GM10847 (cell line): Measurements from ENCODE around the gene KLHL25.

Experiments
- POLR2A ChIP-seq: IDR thresholded peaks from 2 replicates; pipeline ENCODE4 v1.6.1; 2011; ENCODE audit not compliant: insufficient read length; ENCODE audit errors: extremely low read depth

The KLHL25 gene

GRCh38 chr15:85770096-85771041 lies 24.4 kb downstream of the KLHL25 start:
- no peak for TF ChIP-seq POLR2A

GRCh38 chr15:85769182-85769900 lies 25.4 kb downstream of the KLHL25 start:
- TF ChIP-seq POLR2A, result no peak

GRCh38 chr15:85768595-85769168 lies 26.0 kb downstream of the KLHL25 start:
- TF ChIP-seq POLR2A, result no peak

- TF ChIP-seq POLR2A, result no peak
Observed at GRCh38 chr15:85767785-85768529, 26.8 kb downstream of the KLHL25 start.

DNA sequence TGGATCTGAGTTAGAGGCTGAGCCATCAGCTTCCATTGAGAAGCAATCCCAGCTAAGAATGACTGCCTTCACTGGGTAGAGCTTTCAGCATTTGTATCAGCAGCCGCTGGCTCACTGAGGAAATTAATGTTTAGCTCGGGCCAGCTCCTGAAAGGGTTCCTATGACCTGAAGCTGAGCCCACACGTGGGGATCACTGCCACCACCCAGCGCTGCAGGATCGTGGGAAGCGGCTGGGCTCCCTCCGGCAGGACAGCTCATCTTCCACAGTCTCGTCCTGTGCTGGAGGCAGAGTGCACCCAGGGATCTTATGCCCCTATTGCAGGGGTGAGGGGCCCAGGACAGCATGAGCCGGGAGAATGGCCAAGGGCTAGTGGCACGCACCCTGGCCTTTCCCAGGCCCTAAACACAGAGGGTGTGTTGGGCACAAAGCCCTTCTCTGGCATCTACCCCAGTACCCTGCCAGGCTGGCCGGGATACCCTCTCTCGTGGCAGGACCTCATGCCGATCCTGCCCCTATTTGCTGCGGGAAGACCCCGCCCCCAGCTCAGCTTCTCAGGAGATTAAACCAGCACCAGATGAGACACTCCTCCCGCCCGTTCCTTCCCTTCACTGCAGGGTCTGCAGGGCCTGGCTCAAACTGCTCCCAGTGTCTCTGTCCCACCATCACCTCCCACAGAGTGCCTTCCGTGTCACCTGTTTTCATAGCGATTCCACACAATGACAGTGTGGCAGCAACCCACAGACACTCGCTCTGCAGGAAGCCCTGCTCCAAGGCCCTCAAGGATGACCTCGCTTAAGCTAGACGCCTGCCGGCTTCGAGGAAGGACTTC lies 28.5 kb downstream of the KLHL25 start:
- TF ChIP-seq POLR2A, result no peak

DNA sequence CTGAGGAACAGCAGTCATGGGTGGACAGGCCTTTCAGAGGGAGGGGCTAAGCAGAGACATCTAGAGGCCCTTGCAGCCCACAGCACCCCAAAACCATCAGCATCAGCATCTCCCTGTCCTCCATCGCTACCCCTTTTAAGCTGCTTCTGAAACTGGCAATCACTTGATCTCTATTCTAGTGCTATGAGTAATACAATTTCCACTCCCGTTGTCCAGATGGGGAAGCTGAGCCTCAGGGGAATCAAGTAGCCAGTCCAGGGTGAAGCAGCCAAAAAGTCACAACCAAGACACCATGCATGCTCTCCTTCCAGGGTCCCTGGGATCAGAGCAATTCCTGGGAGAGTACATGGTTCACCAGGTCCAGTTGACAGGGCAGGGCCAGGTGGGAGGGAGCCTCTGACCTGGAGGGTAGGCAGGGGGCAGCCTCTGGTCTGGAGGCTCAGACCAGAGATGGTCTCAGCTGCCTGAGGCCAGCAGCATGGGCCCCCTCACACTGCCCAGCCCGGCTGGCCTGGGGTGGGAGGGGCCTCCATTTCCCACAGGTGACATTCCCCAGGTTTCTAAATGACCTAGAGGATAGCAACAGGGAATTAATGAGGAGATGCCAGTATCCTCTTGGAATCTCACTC lies 30.0 kb downstream of the KLHL25 start:
- TF ChIP-seq POLR2A, result no peak

DNA sequence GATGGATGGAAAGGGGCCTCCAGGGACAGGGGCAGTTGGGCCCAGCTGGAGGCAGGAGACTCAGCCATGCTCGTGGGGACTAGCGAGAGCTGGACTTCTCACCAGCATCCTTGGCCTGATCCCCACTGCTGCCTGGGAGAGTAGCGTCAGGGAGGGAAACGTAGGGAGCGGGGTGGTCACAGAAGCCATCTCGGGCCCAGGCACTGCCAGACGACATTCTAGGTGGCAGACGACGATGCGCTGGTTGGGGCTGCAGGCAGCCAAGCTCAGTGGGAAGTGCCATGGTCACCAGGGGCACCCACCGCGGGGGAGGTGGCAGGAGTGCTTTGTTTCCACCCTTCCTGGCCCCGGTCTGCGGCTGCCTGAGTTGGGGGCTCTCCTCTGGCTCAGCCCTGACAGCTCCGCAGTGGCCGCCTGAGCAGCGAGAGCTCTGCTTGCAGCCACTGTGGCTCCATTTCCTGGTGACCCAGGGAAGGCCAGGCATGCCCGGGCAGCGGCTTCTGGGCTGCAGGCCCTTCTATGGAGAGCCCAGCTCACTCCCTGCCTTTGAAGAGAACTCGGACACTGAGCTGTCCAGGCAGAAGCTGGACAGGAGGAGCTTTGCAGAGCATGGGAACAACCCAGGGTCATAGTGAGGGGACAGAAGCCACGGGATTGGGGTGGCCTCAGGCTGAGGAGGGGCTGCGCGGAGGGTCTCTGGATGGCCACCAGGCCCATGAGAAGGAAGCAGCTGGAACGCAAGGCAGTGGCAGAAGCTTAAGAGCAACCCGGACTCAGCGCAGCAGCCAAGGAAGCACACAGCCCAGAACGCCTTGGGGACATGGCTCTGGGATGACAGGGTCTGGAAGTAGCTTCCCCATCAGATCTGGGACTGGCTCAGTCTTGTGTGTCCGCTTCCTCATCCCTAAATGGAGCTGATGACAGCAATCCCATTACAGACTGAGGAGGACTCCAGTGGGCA lies 30.8 kb downstream of the KLHL25 start:
- no peak for TF ChIP-seq POLR2A

- TF ChIP-seq POLR2A, result no peak
Observed at GRCh38 chr15:85763157-85763556, 31.6 kb downstream of the KLHL25 start.

DNA sequence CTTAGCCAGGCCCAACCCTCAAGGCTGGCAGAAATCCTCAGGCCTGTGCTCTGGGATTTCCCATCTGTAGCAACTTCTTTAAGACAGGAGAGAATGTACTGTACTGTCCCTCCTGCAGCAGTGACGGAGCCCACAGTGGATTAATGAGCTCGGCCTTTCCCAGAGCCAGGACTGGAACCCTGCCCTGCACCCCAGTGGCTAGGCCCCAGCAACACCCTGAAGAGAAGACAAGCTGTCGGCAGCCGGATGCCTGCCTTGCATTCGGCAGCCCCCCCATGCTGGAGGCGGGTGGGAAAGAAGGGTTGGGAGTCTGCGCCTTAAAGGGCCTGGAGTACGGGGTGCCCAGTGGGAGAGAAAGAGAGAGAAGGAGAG lies 32.0 kb downstream of the KLHL25 start:
- no peak for TF ChIP-seq POLR2A

GRCh38 chr15:85762039-85762755 lies 32.5 kb downstream of the KLHL25 start:
- TF ChIP-seq POLR2A, result no peak

DNA sequence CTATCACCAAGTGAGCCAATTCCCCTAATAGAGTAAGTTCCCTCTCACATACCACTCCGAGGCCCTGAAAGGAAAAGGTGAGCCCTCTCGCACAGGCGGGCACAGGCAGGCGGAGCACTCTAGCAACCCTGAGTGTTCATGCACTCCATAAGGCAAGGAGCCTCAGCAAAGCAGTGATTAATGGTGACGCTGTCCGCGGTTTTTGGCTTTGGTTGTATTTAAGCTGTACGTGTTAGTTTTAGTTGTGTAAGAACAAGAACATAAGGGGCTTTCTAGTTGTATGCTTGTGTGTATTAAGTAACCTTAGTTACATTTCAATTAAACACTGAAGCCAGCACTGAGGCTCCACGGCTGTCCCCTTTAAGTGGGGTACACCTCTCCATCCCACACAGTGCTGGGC lies 33.1 kb downstream of the KLHL25 start:
- no peak for TF ChIP-seq POLR2A

DNA sequence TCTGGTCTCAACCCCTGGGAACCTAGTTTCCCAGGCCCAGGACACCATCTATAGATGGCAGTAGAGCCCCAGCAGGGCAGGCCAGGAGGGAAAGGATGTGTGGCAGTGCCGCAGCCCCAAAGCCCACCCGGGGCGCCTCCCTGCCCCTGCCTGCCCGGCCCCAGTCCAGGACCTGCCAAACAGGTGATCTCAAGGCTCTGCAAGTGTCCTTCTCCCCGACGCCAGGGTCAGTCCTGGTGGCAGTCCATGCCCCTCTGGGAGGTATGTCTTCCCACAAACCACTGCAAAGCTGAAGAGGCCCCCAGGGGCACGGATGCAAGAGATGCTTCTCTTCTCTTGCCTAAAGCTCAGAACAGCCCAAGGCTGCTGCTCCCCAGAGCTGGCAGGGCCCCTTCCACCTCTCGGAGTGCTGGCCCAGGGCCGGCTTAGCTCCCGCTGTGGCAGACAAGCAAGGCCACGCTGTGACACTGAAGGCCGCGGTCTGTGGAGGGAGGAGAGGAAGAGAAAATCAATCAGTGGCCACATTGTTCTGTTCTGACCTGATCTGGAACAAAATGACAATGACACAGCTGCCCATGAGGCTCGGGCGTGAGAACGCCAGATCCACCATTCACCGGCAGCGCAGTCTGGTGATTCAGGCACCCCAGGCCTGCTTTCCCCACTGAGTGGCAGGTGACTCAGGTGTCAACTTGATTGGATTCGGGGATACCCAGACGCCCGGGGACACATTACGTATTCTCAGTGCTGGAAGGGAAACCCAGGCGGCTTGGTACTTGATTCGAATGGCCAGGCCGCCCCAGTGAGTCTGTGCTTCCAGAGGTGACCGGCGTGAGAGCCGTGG lies 34.0 kb downstream of the KLHL25 start:
- no peak for TF ChIP-seq POLR2A

DNA sequence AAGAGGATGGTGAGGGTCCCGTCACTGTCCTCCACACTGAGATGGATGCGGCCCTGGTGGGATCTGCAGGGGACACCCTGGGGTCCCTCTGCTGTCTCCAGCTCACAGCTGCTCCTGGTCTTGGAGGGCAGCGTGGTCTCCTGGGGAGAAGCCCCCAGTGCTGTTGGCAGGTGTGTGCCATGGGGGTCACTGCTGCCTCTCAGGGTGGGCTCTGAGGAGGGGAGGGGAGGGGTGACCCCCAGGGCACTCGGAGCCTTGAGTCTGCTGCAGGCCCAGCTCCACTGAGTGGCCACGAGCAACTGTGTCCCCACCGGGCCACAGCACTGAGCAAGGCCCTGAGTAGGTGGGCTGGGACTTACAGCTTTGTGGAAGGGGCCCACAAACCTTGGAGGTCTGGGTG lies 34.7 kb downstream of the KLHL25 start:
- TF ChIP-seq POLR2A, result no peak
